Mucosa of stomach (tissue), 1 donor: Measurements from ENCODE around the gene CBX8.
"Not testable (repeated sequence)": the region's sequence is repeated elsewhere in the genome, so short reads cannot be mapped to it uniquely, and the experiment has no call there.

ENCODE experiments used
- H3K27me3 ChIP-seq: one replicate; pipeline ENCODE4 v1.7.0; 2013; ENCODE audit warnings: mild to moderate bottlenecking, low read length; ENCODE audit not compliant: control insufficient read depth, insufficient read depth
- H3K36me3 ChIP-seq: one replicate; pipeline ENCODE4 v1.7.0; 2013; ENCODE audit warnings: low read length; ENCODE audit not compliant: control insufficient read depth, insufficient read depth
- H3K4me1 ChIP-seq: one replicate; pipeline ENCODE4 v1.7.0; 2013; ENCODE audit warnings: mild to moderate bottlenecking, low read length; ENCODE audit not compliant: control insufficient read depth, insufficient read depth
- H3K4me3 ChIP-seq: one replicate; pipeline ENCODE4 v1.7.0; 2013; ENCODE audit warnings: low read length
- H3K9ac ChIP-seq: one replicate; pipeline ENCODE4 v1.7.0; 2013; ENCODE audit warnings: mild to moderate bottlenecking, low read length, moderate library complexity
- H3K9me3 ChIP-seq: one replicate; pipeline ENCODE4 v1.7.0; 2013; ENCODE audit warnings: mild to moderate bottlenecking, low read length, moderate library complexity; ENCODE audit not compliant: control insufficient read depth
- donor health status: Pancreatic carcinoma.

Gene CBX8

GRCh38 chr17:79769570-79770506 is 27.0 kb downstream of the CBX8 start:
- H3K9me3 ChIP-seq, result no peaks in the 10 kb centered on the region
- H3K4me1 ChIP-seq, result no peaks in the 10 kb centered on the region
- H3K36me3 ChIP-seq, result no peaks in the 10 kb centered on the region
- no peak overlapping the region for H3K4me3 ChIP-seq
- no peak overlapping the region for H3K9ac ChIP-seq
- H3K27me3 ChIP-seq, result peaks cover 43% of the 10 kb centered on the region

GRCh38 chr17:79765708-79766107 is 31.2 kb downstream of the CBX8 start:
- Histone ChIP-seq H3K9ac (no peak overlapping the region), H3K27me3 (peaks cover 13% of the 10 kb centered on the region), H3K4me1 (no peaks in the 10 kb centered on the region), H3K4me3 (no peak overlapping the region), H3K9me3 (no peaks in the 10 kb centered on the region), H3K36me3 (no peaks in the 10 kb centered on the region)

GRCh38 chr17:79761894-79762589 is 34.8 kb downstream of the CBX8 start:
- Histone ChIP-seq H3K27me3 (no peaks in the 10 kb centered on the region), H3K9me3 (no peaks in the 10 kb centered on the region), H3K9ac (no peak overlapping the region), H3K36me3 (no peaks in the 10 kb centered on the region), H3K4me1 (no peaks in the 10 kb centered on the region), H3K4me3 (no peak overlapping the region)

- Histone ChIP-seq H3K4me1 (no peaks in the 10 kb centered on the region), H3K4me3 (no peak overlapping the region), H3K27me3 (no peaks in the 10 kb centered on the region), H3K9ac (no peak overlapping the region), H3K36me3 (no peaks in the 10 kb centered on the region), H3K9me3 (no peaks in the 10 kb centered on the region)
Measured at GRCh38 chr17:79760197-79760906, 36.5 kb downstream of the CBX8 start.

GRCh38 chr17:79758271-79758670 is 38.6 kb downstream of the CBX8 start:
- Histone ChIP-seq H3K36me3 (no peaks in the 10 kb centered on the region), H3K4me3 (no peak overlapping the region), H3K27me3 (peaks cover 11% of the 10 kb centered on the region), H3K9me3 (no peaks in the 10 kb centered on the region), H3K4me1 (no peaks in the 10 kb centered on the region), H3K9ac (no peak overlapping the region)

- Histone ChIP-seq H3K4me1 (no peaks in the 10 kb centered on the region), H3K27me3 (peaks cover 15% of the 10 kb centered on the region), H3K9ac (no peak overlapping the region), H3K4me3 (no peak overlapping the region), H3K36me3 (no peaks in the 10 kb centered on the region), H3K9me3 (no peaks in the 10 kb centered on the region)
Measured at GRCh38 chr17:79757140-79757745, 39.6 kb downstream of the CBX8 start.

GRCh38 chr17:79755591-79755990 is 41.3 kb downstream of the CBX8 start:
- H3K36me3 ChIP-seq, result no peaks in the 10 kb centered on the region
- H3K27me3 ChIP-seq, result peaks cover 19% of the 10 kb centered on the region
- no peaks in the 10 kb centered on the region for H3K9me3 ChIP-seq
- no peaks in the 10 kb centered on the region for H3K4me1 ChIP-seq
- no peak overlapping the region for H3K4me3 ChIP-seq
- no peak overlapping the region for H3K9ac ChIP-seq

GRCh38 chr17:79754903-79755302 is 42.0 kb downstream of the CBX8 start:
- not testable (repeated sequence) for H3K9me3 ChIP-seq, H3K4me3 ChIP-seq, H3K9ac ChIP-seq, H3K36me3 ChIP-seq, H3K4me1 ChIP-seq
- peaks cover 21% of the 10 kb centered on the region for H3K27me3 ChIP-seq

- Histone ChIP-seq H3K4me1 (no peaks in the 10 kb centered on the region), H3K27me3 (peaks cover 26% of the 10 kb centered on the region), H3K9ac (no peak overlapping the region), H3K9me3 (no peaks in the 10 kb centered on the region), H3K4me3 (no peak overlapping the region), H3K36me3 (no peaks in the 10 kb centered on the region)
Measured at GRCh38 chr17:79754370-79754769, 42.5 kb downstream of the CBX8 start.

- Histone ChIP-seq H3K9ac (no peak overlapping the region), H3K36me3 (no peaks in the 10 kb centered on the region), H3K9me3 (no peaks in the 10 kb centered on the region), H3K4me1 (peaks cover 9% of the 10 kb centered on the region), H3K4me3 (no peak overlapping the region), H3K27me3 (peaks cover 47% of the 10 kb centered on the region)
Measured at GRCh38 chr17:79752175-79752574, 44.7 kb downstream of the CBX8 start.

- Histone ChIP-seq H3K9ac (no peak overlapping the region), H3K9me3 (no peaks in the 10 kb centered on the region), H3K4me3 (no peak overlapping the region), H3K36me3 (no peaks in the 10 kb centered on the region), H3K4me1 (peaks cover 20% of the 10 kb centered on the region), H3K27me3 (peaks cover 58% of the 10 kb centered on the region)
Measured at GRCh38 chr17:79750650-79751545, 46.0 kb downstream of the CBX8 start.
